ENCODE measurements around the gene CNTN5.

- no peak for TF ChIP-seq POLR2AphosphoS5 (IDR thresholded peaks at IDR 0.05; ENCODE audit: borderline replicate concordance, low read depth, low read length)
- TF ChIP-seq EZH2 (IDR thresholded peaks at IDR 0.05), result no peak
- TF ChIP-seq FOXP2 (optimal IDR thresholded peaks at IDR 0.05; ENCODE audit: control extremely low read depth, extremely low read length, insufficient read depth), result no peak
Measured at GRCh38 chr11:99406345-99406744, 385.6 kb downstream of the CNTN5 start.
